Parathyroid adenoma (tissue), 2 donors: ENCODE measurements around the gene ABTB2.

ENCODE experiments used
- H2AFZ ChIP-seq: fragments of 300-600 bp; sonication (generic); one replicate; pipeline ENCODE4 v1.7.0; 2017; ENCODE audit warnings: antibody characterized with exemption, mild to moderate bottlenecking
- H3K27ac ChIP-seq: fragments of 300-600 bp; sonication (generic); one replicate; pipeline ENCODE4 v1.7.0; 2017
- H3K27me3 ChIP-seq: fragments of 300-600 bp; sonication (generic); one replicate; pipeline ENCODE4 v1.7.0; 2017; ENCODE audit warnings: low read length; ENCODE audit not compliant: control insufficient read depth, insufficient read depth
- H3K36me3 ChIP-seq: fragments of 300-600 bp; sonication (generic); one replicate; pipeline ENCODE4 v1.7.0; 2017; ENCODE audit warnings: low read length; ENCODE audit not compliant: control insufficient read depth, insufficient read depth
- H3K4me1 ChIP-seq: fragments of 300-600 bp; sonication (generic); one replicate; pipeline ENCODE4 v1.7.0; 2017; ENCODE audit warnings: control low read depth
- H3K4me2 ChIP-seq: fragments of 300-600 bp; sonication (generic); one replicate; pipeline ENCODE4 v1.7.0; 2017; ENCODE audit warnings: low read length
- H3K4me3 ChIP-seq: fragments of 300-600 bp; sonication (generic); one replicate; pipeline ENCODE4 v1.7.0; 2017; ENCODE audit warnings: low read depth, low read length
- H3K79me2 ChIP-seq: fragments of 300-600 bp; sonication (generic); one replicate; pipeline ENCODE4 v1.7.0; 2017; ENCODE audit warnings: control low read depth
- H3K9ac ChIP-seq: fragments of 300-600 bp; sonication (generic); one replicate; pipeline ENCODE4 v1.7.0; 2017; ENCODE audit warnings: mild to moderate bottlenecking
- H3K9me3 ChIP-seq: fragments of 300-600 bp; sonication (generic); one replicate; pipeline ENCODE4 v1.7.0; 2017; ENCODE audit warnings: low read length; ENCODE audit not compliant: control insufficient read depth
- TF ChIP-seq, protein P1 (sequence below): fragments of 300-600 bp; sonication (generic); IDR thresholded peaks from one replicate; pipeline ENCODE4 v1.7.0; 2017; ENCODE audit warnings: antibody characterized with exemption, mild to moderate bottlenecking
- donor health status: primary hyperparathyroidism.

Gene ABTB2

DNA sequence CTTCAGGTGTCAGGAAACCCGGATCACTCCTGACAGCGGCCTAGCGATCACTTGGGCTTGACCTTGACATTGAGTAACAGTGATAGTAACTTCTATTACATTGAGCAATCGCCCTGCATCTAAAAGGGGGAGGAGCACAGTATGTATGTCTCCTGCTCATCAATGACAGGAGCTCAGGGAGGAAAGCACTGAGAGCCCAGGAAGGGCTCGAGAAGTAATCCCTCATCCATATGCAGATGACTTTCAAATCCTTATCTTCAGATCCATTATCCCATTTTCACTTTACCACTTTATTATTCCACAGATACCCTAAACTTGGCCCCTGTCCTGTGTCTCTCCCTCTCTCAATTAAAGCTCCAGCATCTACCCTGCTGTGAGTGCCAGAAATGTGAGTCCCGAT is 47.8 kb downstream of the ABTB2 start:
- Histone ChIP-seq H3K36me3 (no peaks in the 10 kb centered on the region), H3K27me3 (no peaks in the 10 kb centered on the region), H2AFZ (no peak overlapping the region), H3K4me2 (no peak overlapping the region), H3K9me3 (no peaks in the 10 kb centered on the region), H3K27ac (no peak overlapping the region), H3K9ac (no peak overlapping the region), H3K79me2 (no peaks in the 10 kb centered on the region), H3K4me1 (no peaks in the 10 kb centered on the region), H3K4me3 (no peak overlapping the region)
- TF ChIP-seq, protein P1, sequence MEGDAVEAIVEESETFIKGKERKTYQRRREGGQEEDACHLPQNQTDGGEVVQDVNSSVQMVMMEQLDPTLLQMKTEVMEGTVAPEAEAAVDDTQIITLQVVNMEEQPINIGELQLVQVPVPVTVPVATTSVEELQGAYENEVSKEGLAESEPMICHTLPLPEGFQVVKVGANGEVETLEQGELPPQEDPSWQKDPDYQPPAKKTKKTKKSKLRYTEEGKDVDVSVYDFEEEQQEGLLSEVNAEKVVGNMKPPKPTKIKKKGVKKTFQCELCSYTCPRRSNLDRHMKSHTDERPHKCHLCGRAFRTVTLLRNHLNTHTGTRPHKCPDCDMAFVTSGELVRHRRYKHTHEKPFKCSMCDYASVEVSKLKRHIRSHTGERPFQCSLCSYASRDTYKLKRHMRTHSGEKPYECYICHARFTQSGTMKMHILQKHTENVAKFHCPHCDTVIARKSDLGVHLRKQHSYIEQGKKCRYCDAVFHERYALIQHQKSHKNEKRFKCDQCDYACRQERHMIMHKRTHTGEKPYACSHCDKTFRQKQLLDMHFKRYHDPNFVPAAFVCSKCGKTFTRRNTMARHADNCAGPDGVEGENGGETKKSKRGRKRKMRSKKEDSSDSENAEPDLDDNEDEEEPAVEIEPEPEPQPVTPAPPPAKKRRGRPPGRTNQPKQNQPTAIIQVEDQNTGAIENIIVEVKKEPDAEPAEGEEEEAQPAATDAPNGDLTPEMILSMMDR: no peak

DNA sequence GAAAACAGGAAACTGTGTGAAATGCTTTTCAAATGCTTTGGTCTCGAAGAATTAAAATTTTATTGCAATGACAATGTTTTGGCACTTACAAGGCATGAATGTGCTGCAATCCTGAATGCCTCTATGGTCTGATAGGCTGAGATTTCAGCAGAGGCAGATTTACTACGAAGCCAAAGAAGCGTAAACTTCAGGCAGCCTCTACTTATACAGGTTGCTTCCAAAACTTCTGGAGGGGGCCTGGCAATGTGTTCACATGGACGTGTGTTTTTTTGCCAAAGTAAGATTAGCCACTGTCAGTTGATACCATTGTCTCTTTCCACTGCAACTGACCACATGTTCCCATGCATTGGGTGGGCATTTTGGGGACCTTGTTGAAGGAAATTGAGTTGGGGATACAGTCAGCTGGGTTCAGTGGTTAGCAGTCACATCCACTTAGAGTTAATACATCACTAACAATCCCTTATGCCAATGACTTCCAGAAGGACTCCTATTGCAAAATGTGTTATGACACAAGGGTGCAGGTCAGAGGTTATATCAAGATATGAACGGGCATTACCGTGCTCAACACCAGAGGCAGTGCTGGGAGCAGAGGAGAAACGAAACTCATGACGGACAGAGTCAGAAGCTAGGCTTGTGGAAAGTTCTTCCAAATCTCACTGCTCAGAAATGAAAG is 48.8 kb downstream of the ABTB2 start:
- Histone ChIP-seq H3K4me1 (no peaks in the 10 kb centered on the region), H3K36me3 (no peaks in the 10 kb centered on the region), H3K27ac (no peak overlapping the region), H3K27me3 (no peaks in the 10 kb centered on the region), H3K9me3 (no peaks in the 10 kb centered on the region), H3K79me2 (no peaks in the 10 kb centered on the region), H2AFZ (no peak overlapping the region), H3K9ac (no peak overlapping the region), H3K4me2 (no peak overlapping the region), H3K4me3 (no peak overlapping the region)
- TF ChIP-seq, protein P1: no peak

DNA sequence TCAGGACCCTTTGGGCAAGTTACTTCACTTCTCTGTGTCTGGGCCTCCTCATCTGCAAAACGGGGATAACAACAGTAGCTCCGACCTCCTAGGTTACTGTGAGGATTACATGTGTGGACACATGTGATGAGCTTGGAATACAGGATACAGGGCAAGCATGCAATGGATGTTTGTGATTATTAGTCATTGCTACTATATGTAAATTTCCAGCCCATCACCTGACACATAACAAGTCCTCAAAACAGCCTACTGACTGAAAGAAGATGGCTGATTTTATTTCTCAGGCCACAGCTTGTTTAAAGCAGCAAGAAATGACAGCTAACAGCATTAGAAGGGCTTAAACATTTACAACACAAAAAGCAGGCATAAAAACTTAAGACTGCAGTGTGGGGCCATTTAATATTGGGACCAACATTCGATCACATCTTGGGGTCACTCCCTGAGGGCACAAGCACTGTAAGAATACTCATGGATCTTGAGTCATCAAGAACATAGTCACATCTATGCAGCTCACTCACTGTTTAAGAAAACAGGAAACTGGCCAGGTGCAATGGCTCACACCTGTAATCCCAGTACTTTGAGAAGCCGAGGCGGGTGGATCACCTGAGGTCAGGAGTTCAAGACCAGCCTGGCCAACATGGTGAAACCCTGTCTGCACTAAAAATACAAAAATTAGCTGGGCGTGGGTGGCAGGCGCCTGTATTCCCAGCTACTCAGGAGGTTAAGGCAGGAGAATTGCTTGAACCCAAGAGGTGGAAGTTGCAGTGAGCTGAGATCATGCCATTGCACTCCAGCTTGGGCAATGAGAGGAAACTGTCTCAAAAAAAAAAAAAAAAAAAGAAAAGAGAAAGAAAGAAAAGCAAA is 49.5 kb downstream of the ABTB2 start:
- TF ChIP-seq, protein P1: no peak
- Histone ChIP-seq H3K36me3 (no peaks in the 10 kb centered on the region), H2AFZ (no peak overlapping the region), H3K4me2 (no peak overlapping the region), H3K79me2 (no peaks in the 10 kb centered on the region), H3K9me3 (no peaks in the 10 kb centered on the region), H3K27ac (no peak overlapping the region), H3K4me3 (no peak overlapping the region), H3K27me3 (no peaks in the 10 kb centered on the region), H3K4me1 (no peaks in the 10 kb centered on the region), H3K9ac (no peak overlapping the region)

DNA sequence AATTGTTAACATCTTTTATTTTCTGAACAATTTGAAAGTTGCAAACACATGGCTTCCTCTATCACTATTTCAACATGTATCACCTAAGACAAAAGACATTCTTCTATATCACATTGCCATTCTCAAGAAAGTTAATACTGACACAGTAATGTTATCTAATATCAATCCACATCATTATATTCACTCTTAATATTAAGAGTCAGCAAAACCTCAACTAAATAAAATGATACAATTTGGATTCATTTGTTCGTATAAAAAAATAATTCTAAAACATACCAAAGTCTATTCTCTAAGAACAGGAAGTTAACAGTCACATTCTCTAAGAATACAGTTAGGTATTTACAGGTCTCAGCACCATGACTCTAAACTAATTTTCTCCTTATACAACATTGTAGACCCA is 52.0 kb downstream of the ABTB2 start:
- Histone ChIP-seq H3K4me3 (no peak overlapping the region), H3K4me1 (no peaks in the 10 kb centered on the region), H3K9ac (no peak overlapping the region), H3K27me3 (no peaks in the 10 kb centered on the region), H3K27ac (no peak overlapping the region), H3K4me2 (no peak overlapping the region), H3K36me3 (no peaks in the 10 kb centered on the region), H3K9me3 (no peaks in the 10 kb centered on the region), H2AFZ (no peak overlapping the region), H3K79me2 (no peaks in the 10 kb centered on the region)
- TF ChIP-seq, protein P1: no peak
